ENCODE results near the gene WNT5B. TPM values are rescaled to one million over a fixed set of nuclear protein-coding genes. Genes with fewer than 3 reads are reported as not detected.

The WNT5B gene
- total and polyA plus RNA-seq, 9 of the 15 experiments (the other 6 are each of a cell fraction or from before 2014, with no cell fraction given) = 0.42 to 16.8 (median 5.4) TPM

- TF ChIP-seq ZNF318 (IDR thresholded peaks at IDR 0.05; ENCODE audit: borderline replicate concordance in 1 of 2, low read depth in 1 of 2) (no peak), KDM2B (CRISPR knock-in tag; IDR thresholded peaks at IDR 0.05) (no peak), POLR2AphosphoS5 (IDR thresholded peaks at IDR 0.05; ENCODE audit: control insufficient read depth, insufficient read depth, low read depth, low read length) (peak; percentile 65; the same call in 1 of the 2 replicates), ATF1 (CRISPR knock-in tag; IDR thresholded peaks at IDR 0.05) (no peak), ATF1 (tag; IDR thresholded peaks at IDR 0.05) (peak; percentile 95), POLR2A (conservative IDR thresholded peaks at IDR 0.05) (peak; percentile 84), CBX3 (IDR thresholded peaks at IDR 0.05; ENCODE audit: borderline replicate concordance in 1 of 2, low read length in 2 of 2) (no peak), TFAM (CRISPR knock-in tag; conservative IDR thresholded peaks at IDR 0.05) (no peak), CBFA2T3 (IDR thresholded peaks at IDR 0.05) (0 out of 2 replicates have a peak, but pooled peaks have one; percentile 4), CBFB (CRISPR knock-in tag; IDR thresholded peaks at IDR 0.05) (no peak), GABPB1 (CRISPR knock-in tag; IDR thresholded peaks at IDR 0.05) (peak; percentile 88), MECOM (CRISPR knock-in tag; IDR thresholded peaks at IDR 0.05) (no peak), TGIF2 (CRISPR knock-in tag; IDR thresholded peaks at IDR 0.05) (no peak), HMGN3 (IDR thresholded peaks at IDR 0.05; ENCODE audit: borderline replicate concordance, extremely low read depth, insufficient read length, low read depth, low read length) (no peak), COPS2 (conservative IDR thresholded peaks at IDR 0.05) (no peak), MBD2 (IDR thresholded peaks at IDR 0.05; ENCODE audit: borderline replicate concordance, low read depth) (no peak), CREB1 (IDR thresholded peaks at IDR 0.05) (peak; percentile 94), CREB1 (CRISPR knock-in tag; IDR thresholded peaks at IDR 0.05) (peak; percentile 94), USF2 (CRISPR knock-in tag; IDR thresholded peaks at IDR 0.05) (peak; percentile 75), ZNF311 (CRISPR knock-in tag; IDR thresholded peaks at IDR 0.05) (no peak), ZNF384 (IDR thresholded peaks at IDR 0.05; ENCODE audit: low read depth, low read length) (peak; percentile 2; the same call in 1 of the 2 replicates), NCOA6 (IDR thresholded peaks at IDR 0.05) (peak; percentile 51; the same call in 1 of the 2 replicates), RBM25 (IDR thresholded peaks at IDR 0.05; ENCODE audit: low read depth, low read length, severe bottlenecking) (peak; percentile 69), MTA1 (IDR thresholded peaks at IDR 0.05; ENCODE audit: borderline replicate concordance) (no peak)
These were observed 61.6 kb downstream of the WNT5B start, which contains the start of gene ADIPOR2 (continued) for GRCh38 chr12:1690578-1691122.

Data from K562 (cell line).